ENCODE data around the gene FXYD4.
"Not testable (repeated sequence)": the region's sequence is repeated elsewhere in the genome, so short reads cannot be mapped to it uniquely, and the experiment has no call there.

Gene FXYD4

GRCh38 chr10:43421944-43422343 is 50.5 kb downstream of the FXYD4 start:
- not testable (repeated sequence) for DNase-seq

GRCh38 chr10:43424416-43424815 is 53.0 kb downstream of the FXYD4 start:
- no peak for DNase-seq
